AG20443 (cell line): ENCODE measurements around the gene LPAR5.

ENCODE experiments used
- DNase-seq: peaks from one replicate; pipeline ENCODE4 v3.0.0; 2012; ENCODE audit warnings: low spot score, mixed read lengths

The LPAR5 gene

DNA sequence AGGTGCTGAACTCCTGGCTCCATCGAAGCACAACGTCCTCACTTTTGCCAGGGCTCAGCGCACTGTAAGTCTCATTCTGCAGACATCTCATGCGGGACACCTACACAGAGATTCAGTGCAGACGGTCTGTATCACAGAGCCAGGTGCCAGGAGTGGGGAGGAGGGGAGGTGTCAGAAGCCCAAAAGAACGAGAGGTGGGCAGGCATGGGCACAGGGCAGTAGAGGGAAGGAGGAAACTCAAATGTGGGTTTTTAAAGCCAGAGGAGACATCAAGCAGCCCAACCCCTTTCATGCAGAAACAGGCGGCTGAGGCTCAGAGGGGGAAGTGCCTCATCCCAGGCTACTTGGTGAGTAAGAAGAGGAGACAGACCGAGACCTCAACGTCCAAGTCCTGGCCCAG is 2.5 kb upstream of the LPAR5 start:
- no peak for DNase-seq

DNA sequence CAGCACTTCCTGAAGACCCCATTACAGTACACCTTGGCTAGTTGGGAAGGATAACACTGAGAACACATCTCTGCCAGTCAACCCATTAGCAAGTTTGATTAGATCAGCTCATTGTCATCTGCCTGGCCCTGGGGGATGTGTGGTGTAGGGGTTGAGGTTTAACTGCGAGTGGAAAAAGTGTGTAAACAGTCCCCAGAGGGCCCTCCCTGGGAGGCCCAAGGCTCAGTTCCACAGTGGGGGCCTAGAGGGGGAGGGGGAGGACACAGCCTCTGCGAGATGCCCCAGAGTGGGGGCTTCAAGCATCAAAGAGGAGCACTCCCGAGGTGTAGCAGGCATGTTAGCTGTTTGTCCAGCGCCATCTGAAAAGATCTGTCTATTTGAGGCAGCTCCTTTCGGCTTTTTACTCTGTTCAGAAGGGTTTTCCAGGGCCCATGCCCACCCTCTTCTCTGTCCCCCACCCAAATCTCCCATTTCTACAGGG is 344 bp downstream of the LPAR5 start:
- no peak for DNase-seq

- DNase-seq, result no peak
Measured at GRCh38 chr12:6632026-6632983, 3.5 kb downstream of the LPAR5 start.

GRCh38 chr12:6631549-6631961 is 4.2 kb downstream of the LPAR5 start:
- DNase-seq, result no peak

DNA sequence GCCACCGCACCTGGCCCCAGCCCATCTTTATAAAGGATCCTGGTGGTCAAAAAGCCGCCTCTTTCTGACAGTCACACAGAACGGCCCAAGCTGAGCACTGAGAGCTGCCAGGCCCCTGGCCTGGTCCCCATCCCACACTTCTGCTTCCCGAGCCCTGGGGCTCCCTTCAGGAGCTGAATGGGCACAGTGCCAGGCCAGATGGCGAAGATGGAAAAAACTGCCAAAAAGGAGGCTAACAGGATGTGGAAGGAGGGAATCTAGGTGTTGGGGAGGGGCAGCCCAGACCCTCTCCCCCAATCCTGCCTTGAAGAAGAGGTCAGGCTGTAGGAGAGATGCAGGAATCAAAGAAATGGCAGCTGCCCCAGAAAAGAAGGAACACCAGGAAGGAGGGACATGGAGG is 5.0 kb downstream of the LPAR5 start:
- DNase-seq, result no peak

DNA sequence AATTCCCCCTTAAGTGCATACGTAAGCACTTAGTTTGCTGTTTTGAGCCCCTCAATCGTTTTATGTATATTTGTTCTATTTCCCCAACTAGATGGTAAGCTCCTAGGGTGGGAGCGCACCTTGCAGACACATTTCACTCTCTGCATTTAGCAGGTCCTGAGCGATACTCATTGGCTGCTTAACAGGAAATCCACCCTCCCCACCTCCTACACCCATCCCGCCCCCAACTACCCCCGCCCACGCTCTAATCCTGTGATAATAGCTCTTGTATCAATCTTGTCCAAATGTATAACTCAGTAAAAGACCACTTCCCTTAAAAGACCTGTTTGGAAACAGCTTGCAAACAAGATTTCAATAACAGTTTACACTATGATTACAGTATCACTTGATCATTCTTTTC is 8.1 kb downstream of the LPAR5 start:
- DNase-seq, result no peak

- DNase-seq, result no peak
Measured at GRCh38 chr12:6626654-6627283, 9.0 kb downstream of the LPAR5 start.

DNA sequence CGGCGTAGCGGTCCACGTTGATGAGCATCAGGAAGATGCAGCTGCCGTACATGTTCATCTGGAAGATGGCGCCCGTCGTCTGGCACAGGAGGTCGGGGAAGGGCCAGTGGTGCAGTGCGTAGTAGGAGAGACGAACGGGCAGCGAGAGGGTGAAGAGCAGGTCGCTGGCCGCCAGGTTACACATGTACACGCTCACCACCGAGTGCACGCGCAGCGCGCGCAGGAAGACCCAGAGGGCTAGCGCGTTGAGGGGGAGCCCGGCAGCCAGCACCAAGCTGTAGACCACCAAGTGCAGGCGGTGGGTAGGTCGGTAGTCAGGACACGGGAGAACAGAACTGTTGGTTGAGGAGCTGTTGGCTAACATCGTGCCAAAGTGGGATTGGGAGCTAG is 14.9 kb downstream of the LPAR5 start:
- DNase-seq, result no peak

DNA sequence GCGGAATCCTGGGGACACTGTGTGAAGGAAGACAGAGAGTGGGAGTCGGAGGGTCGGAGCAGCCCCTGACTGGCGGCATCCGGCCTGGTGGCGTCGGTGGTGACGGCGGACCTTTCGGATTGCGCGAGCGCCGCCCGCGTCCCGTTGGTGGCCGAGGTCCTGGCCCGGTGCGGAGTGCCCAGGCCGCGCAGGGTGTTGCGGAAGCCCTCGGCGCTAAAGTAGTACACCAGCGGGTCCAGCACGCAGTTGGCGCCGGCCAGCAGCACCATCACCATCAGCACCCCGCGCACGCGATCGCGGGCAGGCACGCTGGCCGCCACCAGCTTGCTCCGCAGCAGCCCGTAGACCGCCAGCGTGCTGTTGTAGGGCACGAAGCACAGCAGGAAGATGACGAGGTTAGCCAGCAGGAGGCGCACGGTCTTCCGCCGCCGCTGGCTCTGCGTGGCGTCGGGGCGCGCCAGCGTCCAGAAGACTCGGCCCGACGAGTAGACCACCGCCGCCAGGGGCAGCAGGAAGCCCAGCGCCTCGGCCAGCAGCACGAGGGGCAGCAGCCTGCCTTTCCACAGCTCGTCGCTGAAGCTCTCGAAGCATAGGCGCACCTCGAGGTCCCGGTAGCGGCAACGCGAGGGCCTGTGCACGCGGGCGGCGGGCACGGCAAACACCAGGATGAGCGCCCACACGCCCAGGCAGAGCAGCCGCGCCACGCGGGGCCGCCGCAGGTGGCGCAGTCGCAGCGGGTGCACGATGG is 15.4 kb downstream of the LPAR5 start:
- peak; percentile 69 for DNase-seq

- no peak for DNase-seq
Measured at GRCh38 chr12:6618483-6619225, 17.1 kb downstream of the LPAR5 start.

GRCh38 chr12:6615802-6616201 is 20.0 kb downstream of the LPAR5 start:
- no peak for DNase-seq

GRCh38 chr12:6614513-6615172 is 21.1 kb downstream of the LPAR5 start:
- DNase-seq, result no peak

GRCh38 chr12:6613776-6614512 is 21.8 kb downstream of the LPAR5 start:
- peak; percentile 93 for DNase-seq

DNA sequence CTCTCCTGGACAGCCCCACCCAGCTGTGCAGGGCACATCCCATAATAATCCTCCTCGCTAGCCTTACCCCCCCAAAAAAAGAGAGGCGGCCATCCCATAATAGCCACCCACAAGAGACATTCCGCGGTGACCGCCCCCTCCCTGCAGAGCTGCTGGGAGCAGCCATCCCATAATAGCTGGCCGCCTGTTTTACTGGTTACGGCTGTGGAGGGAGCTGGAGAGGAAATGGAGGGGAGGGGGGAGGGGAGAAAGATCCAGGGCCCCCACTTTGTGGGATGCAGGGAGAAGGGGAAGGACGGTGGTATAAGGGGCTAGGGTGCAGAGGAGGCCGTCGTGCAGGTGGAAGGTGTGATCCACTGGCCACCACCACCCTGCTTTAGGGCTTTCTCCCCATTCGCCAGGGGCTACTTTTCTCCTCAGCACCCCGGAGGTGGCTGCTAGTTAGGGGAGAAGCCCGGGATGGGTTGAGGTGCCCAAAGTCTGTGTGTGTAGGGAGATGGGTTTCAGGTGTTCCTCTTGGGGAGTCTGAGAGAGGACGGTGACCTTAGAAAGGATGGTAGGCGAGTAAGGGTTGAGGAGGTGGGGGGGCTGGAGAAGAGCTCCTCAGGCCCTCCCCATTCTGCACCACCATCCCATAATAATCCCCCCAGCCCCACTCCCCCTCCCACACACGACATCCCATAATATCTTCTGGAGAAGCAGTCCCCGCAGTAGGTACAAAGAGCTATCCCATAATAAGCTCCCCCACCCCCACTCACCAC is 22.6 kb downstream of the LPAR5 start:
- DNase-seq, result peak; percentile 68

DNA sequence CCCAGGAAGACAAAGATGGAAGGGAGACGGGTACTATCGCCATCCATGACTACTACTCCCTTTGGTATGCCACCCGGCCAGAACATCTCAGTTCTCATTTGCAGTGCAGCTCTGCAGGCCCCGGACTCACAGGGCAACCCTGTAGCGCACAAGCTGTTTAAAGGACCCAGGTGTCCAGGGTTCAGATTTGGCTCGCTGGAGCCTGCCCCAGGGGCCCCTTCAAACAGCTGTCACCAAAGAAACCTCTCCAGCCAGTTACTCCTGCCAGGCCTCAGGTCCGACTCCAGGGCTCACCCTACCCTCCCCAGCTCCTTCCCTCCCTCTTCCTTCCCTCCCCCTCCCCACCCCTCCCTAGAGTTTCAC is 23.1 kb downstream of the LPAR5 start:
- no peak for DNase-seq

DNA sequence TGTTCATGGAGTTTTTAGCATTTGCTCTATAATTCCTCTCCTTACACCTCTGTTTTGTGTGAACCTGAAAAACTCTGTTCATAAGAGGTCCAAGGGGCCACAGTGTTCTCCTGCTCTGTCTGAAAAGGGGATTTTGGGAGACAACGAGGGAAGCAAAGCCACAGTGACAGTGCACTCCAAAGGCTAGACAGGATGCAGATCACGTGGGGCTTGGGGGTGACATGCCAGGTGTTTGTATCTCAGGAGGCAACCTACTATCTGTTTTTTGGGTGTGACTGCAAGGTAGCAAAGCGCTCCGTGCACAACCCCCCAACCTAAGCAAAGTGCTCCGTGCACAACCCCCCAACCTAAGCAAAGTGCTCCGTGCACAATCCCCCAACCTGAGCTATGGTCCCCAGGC is 23.5 kb downstream of the LPAR5 start:
- DNase-seq, result no peak

DNA sequence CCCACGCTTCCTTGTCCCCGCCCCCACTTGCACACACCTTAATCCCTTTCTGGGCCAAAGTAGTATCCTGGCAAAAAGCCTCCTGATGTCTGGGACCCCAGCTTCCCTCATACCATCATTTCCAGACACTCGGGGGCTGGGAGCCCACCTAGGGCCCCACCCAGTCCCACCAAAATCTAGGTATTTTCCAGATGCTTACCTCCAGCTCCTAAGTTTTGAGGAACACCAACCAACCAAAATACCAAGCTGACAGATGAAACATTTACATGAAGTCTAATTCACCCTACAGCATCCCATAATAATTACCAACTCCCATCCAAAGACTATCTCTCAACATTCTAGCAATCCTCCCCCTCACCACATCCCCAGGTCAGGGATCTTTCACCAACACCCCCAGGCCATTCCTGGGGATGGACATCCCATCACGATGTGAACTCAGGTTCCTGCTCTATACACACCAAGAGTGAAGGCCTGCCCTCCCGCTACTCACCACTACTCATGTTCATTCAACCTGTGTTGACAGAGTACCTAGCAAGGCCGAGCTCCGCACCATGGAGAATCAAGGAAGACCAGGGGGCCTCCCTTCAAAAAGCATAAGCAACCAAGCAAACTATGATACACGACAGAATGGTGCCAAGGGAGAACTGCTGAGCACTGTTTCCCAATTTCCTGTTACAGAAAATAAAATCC is 27.0 kb downstream of the LPAR5 start:
- DNase-seq, result no peak

DNA sequence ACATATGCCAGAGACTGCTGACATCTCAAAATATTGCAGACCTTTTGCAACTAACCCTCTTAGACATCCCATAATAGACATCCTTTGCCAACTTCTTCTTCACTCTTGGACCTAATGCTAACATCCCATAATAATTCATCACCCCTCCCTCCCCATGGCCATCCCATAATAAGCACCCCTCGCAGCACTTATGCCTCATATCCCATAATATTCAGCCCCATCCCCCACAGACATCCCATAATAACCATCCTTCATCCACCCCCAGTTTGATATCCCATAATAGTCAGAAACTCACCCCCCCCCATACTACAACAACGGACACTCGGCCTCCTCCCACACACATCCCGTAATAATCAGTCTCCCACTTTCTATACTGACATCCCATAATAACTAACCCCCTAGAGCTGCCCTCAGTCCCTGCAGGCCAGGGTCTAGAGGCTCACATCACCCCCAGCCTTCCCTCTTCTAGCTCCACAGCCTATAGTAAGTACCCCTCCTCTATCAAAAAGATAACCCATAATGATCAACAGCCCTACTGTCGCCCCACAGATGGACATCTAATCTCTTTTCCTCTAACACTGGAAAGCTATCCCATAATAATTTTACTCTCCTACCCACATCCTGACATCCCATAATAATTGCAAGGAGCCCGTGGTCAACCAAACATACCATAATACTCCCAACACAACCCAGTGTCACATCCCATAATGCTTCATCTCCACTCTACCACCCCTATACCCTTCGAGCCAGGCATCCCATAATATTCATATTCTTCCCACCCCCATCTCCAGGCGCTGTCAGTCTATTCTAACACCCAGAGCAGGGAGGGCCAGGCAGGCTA is 27.8 kb downstream of the LPAR5 start:
- DNase-seq, result peak; percentile 43
